NCI-H82 treated with DMSO at 0.1 percent for 48 hours (cell line): ENCODE results near the gene TLR10.

Experiments
- DNase-seq: peaks from one replicate; lab custom pipeline; 2025; ENCODE audit not compliant: unreplicated experiment; lab: John Stamatoyannopoulos, UW

Gene TLR10

GRCh38 chr4:38733663-38734062, 49.1 kb downstream of the TLR10 start:
- no peak for DNase-seq

GRCh38 chr4:38730830-38731646, 51.8 kb downstream of the TLR10 start:
- peak; percentile 40 for DNase-seq

- DNase-seq = no peak
Measured at GRCh38 chr4:38730493-38730829, 52.3 kb downstream of the TLR10 start.

GRCh38 chr4:38728631-38729141, 54.1 kb downstream of the TLR10 start:
- DNase-seq = no peak

GRCh38 chr4:38724475-38724808, 58.3 kb downstream of the TLR10 start:
- DNase-seq = no peak

- DNase-seq = no peak
Measured at GRCh38 chr4:38723726-38724474, 58.9 kb downstream of the TLR10 start.

- no peak for DNase-seq
Measured at GRCh38 chr4:38723114-38723513, 59.7 kb downstream of the TLR10 start.
